HK-2 (cell line): ENCODE measurements around the gene KRT28.
"Not testable (repeated sequence)": the region's sequence is repeated elsewhere in the genome, so short reads cannot be mapped to it uniquely, and the experiment has no call there.

Experiments
- DNase-seq: peaks from one replicate; pipeline ENCODE4 v3.0.0-alpha.2; 2018; ENCODE audit not compliant: unreplicated experiment

The KRT28 gene

GRCh38 chr17:40779181-40779909 is 20.4 kb downstream of the KRT28 start:
- no peak for DNase-seq

- no peak for DNase-seq
Observed at GRCh38 chr17:40778461-40778860, 21.3 kb downstream of the KRT28 start.

GRCh38 chr17:40777971-40778370 is 21.8 kb downstream of the KRT28 start:
- no peak for DNase-seq

DNA sequence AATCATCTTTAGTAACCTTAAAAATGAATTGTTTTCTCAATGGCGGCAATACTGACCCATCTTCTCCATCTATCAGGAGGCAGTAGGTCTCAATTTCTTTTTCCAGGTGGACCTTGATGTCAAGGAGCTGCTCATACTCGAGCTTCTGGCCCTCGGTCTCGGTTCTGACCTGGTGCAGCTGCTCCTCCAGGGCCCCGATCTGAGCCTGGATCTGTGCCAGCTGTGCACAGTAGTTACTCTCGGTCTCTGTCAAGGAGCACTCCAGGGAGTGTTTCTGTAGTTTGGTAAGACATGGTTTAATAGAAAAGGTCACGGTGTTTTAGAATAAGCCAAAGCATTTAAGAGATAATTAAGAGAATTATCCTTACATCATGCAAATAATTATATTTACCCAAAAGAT is 22.3 kb downstream of the KRT28 start:
- DNase-seq = no peak

- no peak for DNase-seq
Observed at GRCh38 chr17:40775945-40776344, 23.8 kb downstream of the KRT28 start.

GRCh38 chr17:40772101-40772500 is 27.7 kb downstream of the KRT28 start, which contains the start of gene KRT26:
Gene KRT26, minus strand, starts transcription at chr17:40772201. Its CDS starts 88 bp downstream, at chr17:40772113.
- DNase-seq = no peak

- no peak for DNase-seq
Observed at GRCh38 chr17:40765657-40766056, 34.1 kb downstream of the KRT28 start.

DNA sequence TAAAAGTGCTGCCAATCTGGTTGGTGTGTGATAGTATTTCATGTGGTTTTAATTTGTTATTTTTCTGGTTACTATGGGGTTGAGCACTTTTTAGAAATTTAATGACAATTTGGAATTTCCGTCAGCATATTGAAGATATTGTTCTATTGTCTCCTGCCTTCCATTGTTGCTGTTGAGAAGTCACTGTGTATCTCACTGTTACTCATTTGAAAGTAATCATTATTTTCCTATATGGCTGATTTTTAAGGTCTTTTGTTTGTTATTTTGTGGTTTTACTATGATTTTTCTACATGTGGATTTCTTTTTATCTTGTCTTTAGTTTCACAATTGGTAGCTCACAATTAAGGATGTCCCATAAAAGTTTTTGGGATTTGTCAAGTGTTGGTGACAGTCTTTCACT is 36.0 kb downstream of the KRT28 start:
- no peak for DNase-seq

DNA sequence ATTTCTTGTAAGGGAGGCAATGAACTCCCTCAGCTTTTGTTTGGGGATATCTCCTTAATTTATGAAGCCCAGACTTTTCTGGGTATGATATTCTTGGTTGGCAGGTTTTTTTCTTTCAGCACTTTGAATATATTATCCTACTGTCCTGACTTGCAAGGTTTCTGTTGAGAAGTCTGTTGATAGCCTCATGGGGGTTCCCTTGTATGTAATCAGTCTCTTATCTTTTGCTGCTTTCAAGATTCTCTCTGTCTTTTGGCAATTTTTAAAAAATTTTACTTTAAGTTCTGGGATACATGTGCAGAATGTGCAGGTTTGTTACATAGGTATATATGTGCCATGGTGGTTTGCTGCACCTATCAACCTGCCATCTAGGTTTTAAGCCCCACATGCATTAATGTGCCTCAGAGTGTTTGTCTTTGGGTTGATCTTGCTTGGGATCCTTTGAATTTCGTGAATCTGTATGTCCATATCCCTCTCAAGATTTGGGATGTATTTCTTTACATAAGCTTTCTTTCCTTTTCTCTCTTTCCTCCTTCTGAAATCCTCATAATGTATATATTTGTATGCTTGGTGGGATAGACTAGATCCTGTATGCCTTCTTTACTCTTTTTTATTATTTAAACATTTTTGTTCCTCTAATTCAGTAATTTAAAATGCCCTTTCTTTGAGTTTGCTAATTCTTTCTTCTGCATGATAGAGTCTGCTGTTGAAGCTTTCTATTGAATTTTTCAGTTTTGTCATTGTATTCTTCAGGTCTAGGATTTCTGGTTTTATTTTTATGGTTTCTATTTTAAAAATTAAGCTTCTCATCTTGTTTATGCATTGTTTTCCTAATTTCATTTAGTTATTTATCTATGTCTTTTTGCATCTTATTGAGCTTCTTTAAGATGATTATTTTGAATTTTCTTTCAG is 39.4 kb downstream of the KRT28 start:
- DNase-seq = no peak

- DNase-seq = no peak
Observed at GRCh38 chr17:40755231-40755630, 44.5 kb downstream of the KRT28 start, which contains the start of gene KRT25. Gene KRT25, minus strand, starts transcription at chr17:40755331. Its CDS starts 60 bp downstream, at chr17:40755271.

DNA sequence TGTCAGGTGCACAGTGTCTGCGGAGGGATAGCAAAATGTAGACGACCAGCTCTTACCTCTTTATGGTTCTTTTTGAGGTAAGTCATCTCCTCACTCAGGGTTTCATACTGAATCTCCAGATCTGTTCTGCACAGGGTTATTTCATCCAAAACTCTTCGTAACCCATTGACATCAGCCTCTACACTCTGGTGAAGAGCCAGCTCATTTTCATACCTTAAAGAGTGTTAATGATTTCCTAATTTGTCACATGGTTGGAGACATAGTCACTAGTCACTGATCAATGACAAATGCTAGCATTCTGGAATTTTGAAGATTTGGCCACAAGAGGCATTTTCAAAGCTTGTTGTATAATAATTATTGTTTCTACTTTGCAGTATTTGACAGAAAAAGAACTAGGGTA is 46.0 kb downstream of the KRT28 start:
- no peak for DNase-seq

- no peak for DNase-seq
Observed at GRCh38 chr17:40751065-40751464, 48.7 kb downstream of the KRT28 start.

- DNase-seq = no peak
Observed at GRCh38 chr17:40750391-40750790, 49.4 kb downstream of the KRT28 start.

- DNase-seq = not testable (repeated sequence)
Observed at GRCh38 chr17:40748666-40749065, 51.1 kb downstream of the KRT28 start.
